ENCODE data around the gene LARGE1.

DNA sequence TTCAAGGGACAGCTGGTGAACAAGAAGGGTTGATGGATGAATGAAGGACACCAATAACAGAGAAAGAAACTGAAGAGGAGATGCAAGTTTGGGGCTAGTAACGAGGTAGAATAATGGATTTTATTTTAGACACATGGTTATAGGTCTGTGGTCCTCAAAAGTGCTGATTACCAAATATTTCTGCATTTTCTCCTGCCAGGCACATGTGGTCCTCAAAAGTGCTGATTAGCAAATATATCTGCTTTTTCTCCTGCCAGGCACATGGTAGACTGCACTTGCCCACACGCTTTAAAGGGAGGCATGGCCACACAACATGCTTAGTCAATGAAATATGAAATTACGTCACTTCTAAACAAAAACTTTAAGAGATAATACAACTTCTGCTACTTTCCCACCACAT, 489.0 kb downstream of the LARGE1 start:
- TF ChIP-seq, protein P1, sequence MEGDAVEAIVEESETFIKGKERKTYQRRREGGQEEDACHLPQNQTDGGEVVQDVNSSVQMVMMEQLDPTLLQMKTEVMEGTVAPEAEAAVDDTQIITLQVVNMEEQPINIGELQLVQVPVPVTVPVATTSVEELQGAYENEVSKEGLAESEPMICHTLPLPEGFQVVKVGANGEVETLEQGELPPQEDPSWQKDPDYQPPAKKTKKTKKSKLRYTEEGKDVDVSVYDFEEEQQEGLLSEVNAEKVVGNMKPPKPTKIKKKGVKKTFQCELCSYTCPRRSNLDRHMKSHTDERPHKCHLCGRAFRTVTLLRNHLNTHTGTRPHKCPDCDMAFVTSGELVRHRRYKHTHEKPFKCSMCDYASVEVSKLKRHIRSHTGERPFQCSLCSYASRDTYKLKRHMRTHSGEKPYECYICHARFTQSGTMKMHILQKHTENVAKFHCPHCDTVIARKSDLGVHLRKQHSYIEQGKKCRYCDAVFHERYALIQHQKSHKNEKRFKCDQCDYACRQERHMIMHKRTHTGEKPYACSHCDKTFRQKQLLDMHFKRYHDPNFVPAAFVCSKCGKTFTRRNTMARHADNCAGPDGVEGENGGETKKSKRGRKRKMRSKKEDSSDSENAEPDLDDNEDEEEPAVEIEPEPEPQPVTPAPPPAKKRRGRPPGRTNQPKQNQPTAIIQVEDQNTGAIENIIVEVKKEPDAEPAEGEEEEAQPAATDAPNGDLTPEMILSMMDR (IDR thresholded peaks at IDR 0.05), result no peak
- no peak for TF ChIP-seq POLR2A (IDR thresholded peaks at IDR 0.05)
